SJSA1 (cell line): Measurements from ENCODE around the gene EMX2. TPM values are rescaled to one million over a fixed set of nuclear protein-coding genes. Genes with fewer than 3 reads are reported as not detected.
A peak's percentile ranks its signal among the peaks of the same experiment; 100 is the strongest.

Experiments used
- DNase-seq, 2 experiments: peaks; one replicate each; pipeline ENCODE4 v3.0.0-alpha.2; 2015 to 2020; ENCODE audit warnings: low spot score in 2 of 2, low read depth in 1 of 2
- H3K27ac ChIP-seq: fragments of 250-450 bp; sonication (Bioruptor Pico); 2 replicates; pipeline ENCODE4 v1.5.1; 2020; ENCODE audit warnings: mild to moderate bottlenecking, moderate library complexity
- H3K27me3 ChIP-seq: fragments of 250-450 bp; sonication (Bioruptor Pico); replicated peaks from 2 replicates; pipeline ENCODE4 v1.5.1; 2020; ENCODE audit warnings: mild to moderate bottlenecking, moderate library complexity
- H3K36me3 ChIP-seq: fragments of 250-450 bp; sonication (Bioruptor Pico); 2 replicates; pipeline ENCODE4 v1.5.1; 2020; ENCODE audit warnings: mild to moderate bottlenecking
- H3K4me1 ChIP-seq: fragments of 250-450 bp; sonication (Bioruptor Pico); replicated peaks from 2 replicates; pipeline ENCODE4 v1.6.1; 2021; ENCODE audit warnings: mild to moderate bottlenecking
- H3K4me3 ChIP-seq: fragments of 250-450 bp; sonication (Bioruptor Pico); 2 replicates; pipeline ENCODE4 v1.5.1; 2020; ENCODE audit warnings: mild to moderate bottlenecking
- H3K9me3 ChIP-seq: fragments of 250-450 bp; sonication (Bioruptor Pico); replicated peaks from 2 replicates; pipeline ENCODE4 v1.5.1; 2020; ENCODE audit warnings: mild to moderate bottlenecking
- total RNA-seq: library from RNA; depleted of rRNA; stranded (reverse); fragments of >200 nt; shearing (Covaris generic); gene quantifications from 2 replicates; pipeline ENCODE4 v1.2.3, GENCODE V29; 2014

EMX2 gene
- total RNA-seq, 1 experiment from 2014 or later, result 0.21 TPM

GRCh38 chr10:117535298-117536071 is 7.1 kb upstream of the EMX2 start:
- Histone ChIP-seq H3K4me3 (no peak overlapping the region), H3K27ac (no peak overlapping the region), H3K36me3 (no peaks in the 10 kb centered on the region), H3K9me3 (no peaks in the 10 kb centered on the region), H3K27me3 (peaks cover 63% of the 10 kb centered on the region), H3K4me1 (no peaks in the 10 kb centered on the region)
- no peak for DNase-seq

- peaks cover 63% of the 10 kb centered on the region for H3K27me3 ChIP-seq
- no peaks in the 10 kb centered on the region for H3K36me3 ChIP-seq
- DNase-seq, result no peak
- H3K4me1 ChIP-seq, result no peaks in the 10 kb centered on the region
- H3K9me3 ChIP-seq, result no peaks in the 10 kb centered on the region
- no peak overlapping the region for H3K27ac ChIP-seq
- no peak overlapping the region for H3K4me3 ChIP-seq
Observed at GRCh38 chr10:117536072-117536865, 6.3 kb upstream of the EMX2 start.

- Histone ChIP-seq H3K36me3 (no peaks in the 10 kb centered on the region), H3K4me1 (no peaks in the 10 kb centered on the region; the same call in none of the 2 replicates), H3K27me3 (peaks cover 70% of the 10 kb centered on the region), H3K4me3 (no peak overlapping the region), H3K9me3 (0 out of 2 replicates have a peak, but pooled peaks cover under 1% of the 10 kb centered on the region), H3K27ac (no peak overlapping the region)
- DNase-seq, result no peak
Observed at GRCh38 chr10:117536866-117537435, 5.6 kb upstream of the EMX2 start.

- 0 out of 2 replicates have a peak, but pooled peaks cover 3% of the 10 kb centered on the region for H3K9me3 ChIP-seq
- peak in 1 of 2 experiments; percentile 12 for DNase-seq
- no peaks in the 10 kb centered on the region for H3K36me3 ChIP-seq
- no peak overlapping the region for H3K4me3 ChIP-seq
- peaks cover 71% of the 10 kb centered on the region for H3K27me3 ChIP-seq
- no peak overlapping the region for H3K27ac ChIP-seq
- peaks cover 5% of the 10 kb centered on the region for H3K4me1 ChIP-seq
Observed at GRCh38 chr10:117537436-117537903, 5.1 kb upstream of the EMX2 start.

GRCh38 chr10:117537904-117538524 is 4.5 kb upstream of the EMX2 start:
- H3K27ac ChIP-seq, result no peak overlapping the region
- peaks cover 6% of the 10 kb centered on the region for H3K4me1 ChIP-seq
- no peak for DNase-seq
- peaks cover 67% of the 10 kb centered on the region for H3K27me3 ChIP-seq
- no peak overlapping the region for H3K4me3 ChIP-seq
- no peaks in the 10 kb centered on the region for H3K36me3 ChIP-seq
- H3K9me3 ChIP-seq, result 0 out of 2 replicates have a peak, but pooled peaks cover 3% of the 10 kb centered on the region

- H3K36me3 ChIP-seq, result no peaks in the 10 kb centered on the region
- no peak for DNase-seq
Observed at GRCh38 chr10:117539361-117539773, 3.2 kb upstream of the EMX2 start.

GRCh38 chr10:117539903-117540639 is 2.5 kb upstream of the EMX2 start:
- no peak overlapping the region for H3K4me3 ChIP-seq
- H3K9me3 ChIP-seq, result peaks cover 3% of the 10 kb centered on the region; the same call in 1 of the 2 replicates
- no peak overlapping the region for H3K27ac ChIP-seq
- H3K4me1 ChIP-seq, result peaks cover 21% of the 10 kb centered on the region
- no peak for DNase-seq
- no peaks in the 10 kb centered on the region for H3K36me3 ChIP-seq
- peaks cover 74% of the 10 kb centered on the region for H3K27me3 ChIP-seq

More at GRCh38 chr10:117539361-117539773, 3.2 kb upstream of the EMX2 start:
- Histone ChIP-seq H3K4me3 (no peak overlapping the region), H3K27ac (no peak overlapping the region), H3K4me1 (peaks cover 19% of the 10 kb centered on the region), H3K27me3 (peaks cover 74% of the 10 kb centered on the region), H3K9me3 (0 out of 2 replicates have a peak, but pooled peaks cover 3% of the 10 kb centered on the region)

GRCh38 chr10:117540640-117541404 is 1.7 kb upstream of the EMX2 start:
- peaks cover 3% of the 10 kb centered on the region; the same call in 1 of the 2 replicates for H3K9me3 ChIP-seq
- H3K27me3 ChIP-seq, result peaks cover 74% of the 10 kb centered on the region
- H3K27ac ChIP-seq, result no peak overlapping the region
- H3K4me1 ChIP-seq, result peaks cover 21% of the 10 kb centered on the region
- DNase-seq, result no peak
- no peak overlapping the region for H3K4me3 ChIP-seq
- no peaks in the 10 kb centered on the region for H3K36me3 ChIP-seq

- DNase-seq, result no peak
- no peak overlapping the region for H3K4me3 ChIP-seq
- H3K27me3 ChIP-seq, result peaks cover 69% of the 10 kb centered on the region
- H3K36me3 ChIP-seq, result no peaks in the 10 kb centered on the region
- peaks cover 21% of the 10 kb centered on the region for H3K4me1 ChIP-seq
- H3K27ac ChIP-seq, result no peak overlapping the region
- H3K9me3 ChIP-seq, result peaks cover 3% of the 10 kb centered on the region; the same call in 1 of the 2 replicates
Observed at GRCh38 chr10:117541405-117541908, 1.1 kb upstream of the EMX2 start.

GRCh38 chr10:117541909-117542705 is 439 bp upstream of the EMX2 start:
- peak in 1 of 2 experiments; percentile 9 for DNase-seq

GRCh38 chr10:117543225-117544003 is 868 bp downstream of the EMX2 start:
- Histone ChIP-seq H3K27ac (no peak overlapping the region), H3K4me3 (peak overlapping the region; percentile 27), H3K4me1 (peaks cover 21% of the 10 kb centered on the region), H3K9me3 (peaks cover 3% of the 10 kb centered on the region; the same call in 1 of the 2 replicates), H3K36me3 (no peaks in the 10 kb centered on the region), H3K27me3 (peaks cover 64% of the 10 kb centered on the region)
- DNase-seq, result peak in 1 of 2 experiments; percentile 15

More at GRCh38 chr10:117541909-117542705, 439 bp upstream of the EMX2 start:
- H3K9me3 ChIP-seq, result peaks cover 3% of the 10 kb centered on the region; the same call in 1 of the 2 replicates
- H3K4me1 ChIP-seq, result peaks cover 21% of the 10 kb centered on the region
- H3K36me3 ChIP-seq, result no peaks in the 10 kb centered on the region
- H3K27ac ChIP-seq, result no peak overlapping the region
- no peak overlapping the region for H3K4me3 ChIP-seq
- H3K27me3 ChIP-seq, result peaks cover 65% of the 10 kb centered on the region
